ENCODE data around the gene FERMT2. TPM values are rescaled to one million over a fixed set of nuclear protein-coding genes. Genes with fewer than 3 reads are reported as not detected.

Gene FERMT2
- total RNA-seq, 1 donor from 2014 or later: 324 TPM

DNA sequence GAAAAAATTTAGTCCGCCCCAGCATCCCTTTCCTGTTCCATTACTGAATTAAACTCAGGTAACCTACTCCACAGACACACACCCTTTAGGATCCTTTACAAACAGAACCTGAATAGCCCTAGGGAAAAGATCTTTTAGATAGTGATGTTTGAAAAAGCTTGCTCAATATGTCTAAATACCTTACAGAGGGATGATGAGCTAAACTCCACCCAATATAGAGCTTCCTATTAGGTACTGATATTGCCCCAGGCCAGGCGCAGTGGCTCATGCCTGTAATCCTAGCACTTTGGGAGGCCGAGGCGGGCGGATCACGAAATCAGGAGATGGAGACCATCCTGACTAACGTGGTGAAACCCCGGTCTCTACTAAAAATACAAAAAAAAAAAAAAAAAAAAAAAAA is 50.1 kb downstream of the FERMT2 start:
- no peak for TF ChIP-seq EZH2 (IDR thresholded peaks at IDR 0.05; ENCODE audit: insufficient read depth, low read length)
- TF ChIP-seq, protein P1, sequence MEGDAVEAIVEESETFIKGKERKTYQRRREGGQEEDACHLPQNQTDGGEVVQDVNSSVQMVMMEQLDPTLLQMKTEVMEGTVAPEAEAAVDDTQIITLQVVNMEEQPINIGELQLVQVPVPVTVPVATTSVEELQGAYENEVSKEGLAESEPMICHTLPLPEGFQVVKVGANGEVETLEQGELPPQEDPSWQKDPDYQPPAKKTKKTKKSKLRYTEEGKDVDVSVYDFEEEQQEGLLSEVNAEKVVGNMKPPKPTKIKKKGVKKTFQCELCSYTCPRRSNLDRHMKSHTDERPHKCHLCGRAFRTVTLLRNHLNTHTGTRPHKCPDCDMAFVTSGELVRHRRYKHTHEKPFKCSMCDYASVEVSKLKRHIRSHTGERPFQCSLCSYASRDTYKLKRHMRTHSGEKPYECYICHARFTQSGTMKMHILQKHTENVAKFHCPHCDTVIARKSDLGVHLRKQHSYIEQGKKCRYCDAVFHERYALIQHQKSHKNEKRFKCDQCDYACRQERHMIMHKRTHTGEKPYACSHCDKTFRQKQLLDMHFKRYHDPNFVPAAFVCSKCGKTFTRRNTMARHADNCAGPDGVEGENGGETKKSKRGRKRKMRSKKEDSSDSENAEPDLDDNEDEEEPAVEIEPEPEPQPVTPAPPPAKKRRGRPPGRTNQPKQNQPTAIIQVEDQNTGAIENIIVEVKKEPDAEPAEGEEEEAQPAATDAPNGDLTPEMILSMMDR (IDR thresholded peaks at IDR 0.05; ENCODE audit: insufficient read depth, low read depth, low read length): no peak
- Mint-ChIP-seq H3K36me3 (ENCODE audit: low read depth, unreplicated experiment) (peaks cover 19% of the 10 kb centered on the region), H3K9me3 (ENCODE audit: unreplicated experiment) (no peaks in the 10 kb centered on the region), H3K4me3 (ENCODE audit: unreplicated experiment) (no peak overlapping the region), H3K27me3 (ENCODE audit: low read depth, unreplicated experiment) (no peaks in the 10 kb centered on the region), H3K27ac (ENCODE audit: unreplicated experiment) (peak overlapping the region; percentile 34), H3K4me1 (ENCODE audit: low read depth, unreplicated experiment) (peaks cover 44% of the 10 kb centered on the region)
- peaks cover 94% of the 10 kb centered on the region for H3K79me2 ChIP-seq (ENCODE audit: insufficient read depth, low read length)
- DNase-seq (ENCODE audit: low read depth) (no peak), FAIRE-seq (no peak)
- peaks cover 12% of the 10 kb centered on the region for H3K4me1 ChIP-seq (ENCODE audit: insufficient read depth, low read length)
- peaks cover 5% of the 10 kb centered on the region for H3K36me3 ChIP-seq (ENCODE audit: insufficient read depth, low read length)
- no peak overlapping the region for H3K9ac ChIP-seq (ENCODE audit: low read length)
- no peaks in the 10 kb centered on the region for H3K9me3 ChIP-seq (ENCODE audit: insufficient read depth, low read depth, low read length)
- H2AFZ ChIP-seq (ENCODE audit: low read depth, low read length): no peak overlapping the region
- no peak overlapping the region for H3K4me3 ChIP-seq (ENCODE audit: insufficient read depth, low read depth, low read length)
- H4K20me1 ChIP-seq (ENCODE audit: insufficient read depth, low read length): peaks cover 20% of the 10 kb centered on the region
- no peak overlapping the region for H3K4me2 ChIP-seq (ENCODE audit: low read length)
- H3K27ac ChIP-seq (ENCODE audit: low read depth, low read length): no peak overlapping the region
- H3K27me3 ChIP-seq (ENCODE audit: insufficient read depth, low read length): no peaks in the 10 kb centered on the region

- H2AFZ ChIP-seq (ENCODE audit: low read depth, low read length): no peak overlapping the region
- H3K36me3 Mint-ChIP-seq (ENCODE audit: low read depth, unreplicated experiment): peaks cover 13% of the 10 kb centered on the region
- no peak overlapping the region for H3K4me3 ChIP-seq (ENCODE audit: insufficient read depth, low read depth, low read length)
- DNase-seq (ENCODE audit: low read depth) (no peak), FAIRE-seq (no peak)
- peaks cover 95% of the 10 kb centered on the region for H3K79me2 ChIP-seq (ENCODE audit: insufficient read depth, low read length)
- H3K4me3 Mint-ChIP-seq (ENCODE audit: unreplicated experiment): no peak overlapping the region
- H3K9me3 Mint-ChIP-seq (ENCODE audit: unreplicated experiment): no peaks in the 10 kb centered on the region
- peaks cover 5% of the 10 kb centered on the region for H3K36me3 ChIP-seq (ENCODE audit: insufficient read depth, low read length)
- H3K27me3 Mint-ChIP-seq (ENCODE audit: low read depth, unreplicated experiment): no peaks in the 10 kb centered on the region
- H3K4me1 ChIP-seq (ENCODE audit: insufficient read depth, low read length): peaks cover 19% of the 10 kb centered on the region
- H3K27ac ChIP-seq (ENCODE audit: low read depth, low read length): no peak overlapping the region
- no peaks in the 10 kb centered on the region for H3K27me3 ChIP-seq (ENCODE audit: insufficient read depth, low read length)
- H3K9me3 ChIP-seq (ENCODE audit: insufficient read depth, low read depth, low read length): no peaks in the 10 kb centered on the region
- H3K4me1 Mint-ChIP-seq (ENCODE audit: low read depth, unreplicated experiment): peaks cover 43% of the 10 kb centered on the region
- TF ChIP-seq, protein P1 (IDR thresholded peaks at IDR 0.05; ENCODE audit: insufficient read depth, low read depth, low read length): no peak
- no peak for TF ChIP-seq EZH2 (IDR thresholded peaks at IDR 0.05; ENCODE audit: insufficient read depth, low read length)
- H3K4me2 ChIP-seq (ENCODE audit: low read length): no peak overlapping the region
- no peak overlapping the region for H3K9ac ChIP-seq (ENCODE audit: low read length)
- H4K20me1 ChIP-seq (ENCODE audit: insufficient read depth, low read length): peaks cover 35% of the 10 kb centered on the region
- H3K27ac Mint-ChIP-seq (ENCODE audit: unreplicated experiment): no peak overlapping the region
These were observed 52.4 kb downstream of the FERMT2 start for GRCh38 chr14:52898496-52898895.

- Histone ChIP-seq H3K9ac (ENCODE audit: low read length) (peak overlapping the region; percentile 12), H3K4me3 (ENCODE audit: insufficient read depth, low read depth, low read length) (no peak overlapping the region), H3K4me2 (ENCODE audit: low read length) (peak overlapping the region; percentile 47), H3K27me3 (ENCODE audit: insufficient read depth, low read length) (no peaks in the 10 kb centered on the region), H2AFZ (ENCODE audit: low read depth, low read length) (no peak overlapping the region), H3K79me2 (ENCODE audit: insufficient read depth, low read length) (peaks cover 89% of the 10 kb centered on the region), H3K36me3 (ENCODE audit: insufficient read depth, low read length) (peaks cover 14% of the 10 kb centered on the region), H3K4me1 (ENCODE audit: insufficient read depth, low read length) (peaks cover 14% of the 10 kb centered on the region), H3K9me3 (ENCODE audit: insufficient read depth, low read depth, low read length) (no peaks in the 10 kb centered on the region), H3K27ac (ENCODE audit: low read depth, low read length) (peak overlapping the region; percentile 28), H4K20me1 (ENCODE audit: insufficient read depth, low read length) (peaks cover 44% of the 10 kb centered on the region)
- Mint-ChIP-seq H3K4me1 (ENCODE audit: low read depth, unreplicated experiment) (peaks cover 33% of the 10 kb centered on the region), H3K4me3 (ENCODE audit: unreplicated experiment) (no peak overlapping the region), H3K9me3 (ENCODE audit: unreplicated experiment) (no peaks in the 10 kb centered on the region), H3K36me3 (ENCODE audit: low read depth, unreplicated experiment) (peaks cover 5% of the 10 kb centered on the region), H3K27me3 (ENCODE audit: low read depth, unreplicated experiment) (no peaks in the 10 kb centered on the region), H3K27ac (ENCODE audit: unreplicated experiment) (peak overlapping the region; percentile 22)
- TF ChIP-seq, protein P1 (IDR thresholded peaks at IDR 0.05; ENCODE audit: insufficient read depth, low read depth, low read length): no peak
- TF ChIP-seq EZH2 (IDR thresholded peaks at IDR 0.05; ENCODE audit: insufficient read depth, low read length): no peak
- FAIRE-seq (peak; percentile 20), DNase-seq (ENCODE audit: low read depth) (peak; percentile 60)
These were observed 55.9 kb downstream of the FERMT2 start for GRCh38 chr14:52895000-52895399.
